T47D (cell line): Measurements from ENCODE around the gene RCBTB2.

ENCODE experiments used
- DNase-seq, 2 experiments: peaks; one replicate each; pipeline versions ENCODE4 v3.0.0 to v3.0.0-alpha.2; 2011 to 2012; ENCODE audit warnings: low read depth in 1 of 2, low spot score in 1 of 2
- JUND ChIP-seq: IDR thresholded peaks from 2 replicates; pipeline ENCODE4 v1.6.1; 2012; ENCODE audit warnings: low read depth
- in situ Hi-C: cut with HindIII; loops from 2 replicates; pipeline ENCODE4 v1.10.0; 2016; ENCODE audit warnings: low sequenced_read_pairs, low pct_unique_long_range_greater_than_20kb

Gene RCBTB2

GRCh38 chr13:48559638-48560320 is 26.9 kb upstream of the RCBTB2 start:
- DNase-seq: no peak
- in situ Hi-C loops: no loop called here
- TF ChIP-seq JUND: no peak

GRCh38 chr13:48556817-48557216 is 23.9 kb upstream of the RCBTB2 start:
- no peak for TF ChIP-seq JUND
- in situ Hi-C loops: no loop called here
- no peak for DNase-seq

GRCh38 chr13:48555441-48555840 is 22.6 kb upstream of the RCBTB2 start:
- DNase-seq: no peak
- in situ Hi-C loops: no loop called here
- no peak for TF ChIP-seq JUND

GRCh38 chr13:48551329-48551728 is 18.4 kb upstream of the RCBTB2 start:
- no peak for TF ChIP-seq JUND
- in situ Hi-C loops: no loop called here
- no peak for DNase-seq

- no peak for DNase-seq
- no peak for TF ChIP-seq JUND
- in situ Hi-C loops: no loop called here
Observed at GRCh38 chr13:48549658-48550057, 16.8 kb upstream of the RCBTB2 start.

GRCh38 chr13:48547663-48548092 is 14.8 kb upstream of the RCBTB2 start:
- in situ Hi-C loops: no loop called here

GRCh38 chr13:48545608-48546007 is 12.7 kb upstream of the RCBTB2 start:
- TF ChIP-seq JUND: no peak
- no peak for DNase-seq
- in situ Hi-C loops: no loop called here

More at GRCh38 chr13:48547663-48548092, 14.8 kb upstream of the RCBTB2 start:
- TF ChIP-seq JUND: no peak
- DNase-seq: no peak

- no peak for TF ChIP-seq JUND
- in situ Hi-C loops: no loop called here
- peak in 1 of 2 experiments; percentile 34 for DNase-seq
Observed at GRCh38 chr13:48542581-48543341, 9.9 kb upstream of the RCBTB2 start.

GRCh38 chr13:48542138-48542537 is 9.3 kb upstream of the RCBTB2 start:
- in situ Hi-C loops: no loop called here
- no peak for DNase-seq
- no peak for TF ChIP-seq JUND

- DNase-seq: no peak
- in situ Hi-C loops: no loop called here
- TF ChIP-seq JUND: no peak
Observed at GRCh38 chr13:48539550-48539949, 6.7 kb upstream of the RCBTB2 start.

- TF ChIP-seq JUND: no peak
Observed at GRCh38 chr13:48536621-48537250, 3.9 kb upstream of the RCBTB2 start.

GRCh38 chr13:48535766-48536165 is 2.9 kb upstream of the RCBTB2 start:
- TF ChIP-seq JUND: no peak
- DNase-seq: no peak
- in situ Hi-C loops: no loop called here

More at GRCh38 chr13:48536621-48537250, 3.9 kb upstream of the RCBTB2 start:
- in situ Hi-C loops: no loop called here
- no peak for DNase-seq
